Right renal cortex interstitium (tissue), 3 donors: Measurements from ENCODE around the gene AOC1. TPM values are rescaled to one million over a fixed set of nuclear protein-coding genes. Genes with fewer than 3 reads are reported as not detected.
"Not testable (repeated sequence)": the region's sequence is repeated elsewhere in the genome, so short reads cannot be mapped to it uniquely, and the experiment has no call there.

Experiments used
- DNase-seq, 3 donors: peaks; one replicate each; pipeline ENCODE4 v3.0.0-alpha.2; 2013; ENCODE audit warnings: low read depth in 3 of 3, low spot score in 2 of 3
- polyA plus RNA-seq, 3 donors: library from polyadenylated mRNA; unstranded; fragments of 120-200 nt; gene quantifications; one replicate each; pipeline ENCODE4 v1.2.1, GENCODE V29; 2013; ENCODE audit not compliant: insufficient read length in 3 of 3

Gene AOC1
- polyA plus RNA-seq = 10 to 100 TPM; 41.9 to 77.1 (median 57.5) TPM

- DNase-seq = no peak
Measured at GRCh38 chr7:150852371-150852905, at the start of gene AOC1. Gene AOC1 (plus strand): TSS chr7:150852517. CDS start chr7:150856471, 3,954 bp downstream.

- no peak for DNase-seq
Measured at GRCh38 chr7:150803161-150803860, 49.0 kb upstream of the AOC1 start.

- DNase-seq = no peak
Measured at GRCh38 chr7:150804802-150805201, 47.5 kb upstream of the AOC1 start.

GRCh38 chr7:150805864-150806263 lies 46.5 kb upstream of the AOC1 start:
- DNase-seq = no peak

GRCh38 chr7:150806454-150806853 lies 45.9 kb upstream of the AOC1 start:
- DNase-seq = no peak

GRCh38 chr7:150806863-150807262 lies 45.5 kb upstream of the AOC1 start:
- DNase-seq = no peak

- DNase-seq = not testable (repeated sequence)
Measured at GRCh38 chr7:150807616-150808438, 44.5 kb upstream of the AOC1 start.

GRCh38 chr7:150814328-150815001 lies 37.9 kb upstream of the AOC1 start:
- DNase-seq = no peak

- DNase-seq = no peak
Measured at GRCh38 chr7:150818971-150819370, 33.3 kb upstream of the AOC1 start.

GRCh38 chr7:150820148-150820547 lies 32.2 kb upstream of the AOC1 start:
- no peak for DNase-seq

- no peak for DNase-seq
Measured at GRCh38 chr7:150820578-150821198, 31.6 kb upstream of the AOC1 start.

GRCh38 chr7:150823043-150823442 lies 29.3 kb upstream of the AOC1 start:
- DNase-seq = no peak

- DNase-seq = no peak
Measured at GRCh38 chr7:150823484-150824126, 28.7 kb upstream of the AOC1 start.

- DNase-seq = no peak
Measured at GRCh38 chr7:150824379-150825177, 27.7 kb upstream of the AOC1 start.

GRCh38 chr7:150826061-150826849 lies 26.1 kb upstream of the AOC1 start:
- DNase-seq = no peak

- no peak for DNase-seq
Measured at GRCh38 chr7:150828384-150828783, 23.9 kb upstream of the AOC1 start.

GRCh38 chr7:150829426-150829825 lies 22.9 kb upstream of the AOC1 start:
- DNase-seq = no peak

- DNase-seq = no peak
Measured at GRCh38 chr7:150830937-150831336, 21.4 kb upstream of the AOC1 start.

GRCh38 chr7:150831851-150832250 lies 20.5 kb upstream of the AOC1 start:
- no peak for DNase-seq
